Measurements from ENCODE around the gene ZNF608.

The ZNF608 gene

DNA sequence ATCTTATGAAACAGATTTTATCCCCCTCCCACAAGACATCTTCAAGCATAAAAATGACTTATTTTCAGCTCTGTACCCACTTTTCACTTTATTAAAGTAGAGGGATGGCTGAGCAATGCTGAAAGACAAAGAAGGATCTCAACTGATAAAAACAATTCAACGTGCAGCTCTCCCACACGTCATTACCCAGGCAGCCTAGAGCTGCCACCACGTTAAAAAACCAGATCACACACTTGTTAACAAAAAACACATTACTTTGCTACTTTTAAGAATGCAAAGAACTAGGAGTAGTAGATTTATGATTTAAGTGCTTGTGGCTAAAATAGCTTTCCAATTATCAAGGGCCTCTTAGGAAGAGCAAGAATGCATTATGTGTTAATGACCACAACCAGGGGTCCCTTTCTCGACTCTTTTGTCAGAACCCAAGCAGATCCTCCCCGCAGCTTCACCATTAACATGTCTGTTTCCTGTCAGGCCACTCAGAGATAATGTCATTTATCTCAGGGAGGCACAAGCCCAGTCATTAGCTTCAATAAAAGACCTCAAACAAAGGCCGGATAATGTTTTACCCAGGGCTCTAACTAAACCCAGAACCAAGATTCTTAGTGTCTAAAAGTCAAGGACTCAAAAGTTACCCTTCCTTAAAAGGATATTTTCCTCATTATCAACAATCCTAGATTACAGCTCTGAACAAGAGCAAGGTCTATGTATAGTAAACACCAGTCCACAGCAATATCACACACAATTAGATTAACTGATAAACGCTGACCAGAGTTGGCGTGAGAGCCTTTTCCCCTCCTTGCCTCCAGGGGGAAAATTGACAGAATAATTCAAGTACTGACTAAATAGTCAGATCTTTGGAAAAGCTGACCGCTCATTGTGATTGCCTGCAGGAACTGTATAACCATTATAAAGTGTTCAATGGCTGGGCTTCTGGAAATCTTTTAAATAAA, 7.5 kb downstream of the ZNF608 start:
- DNase-seq (ENCODE audit: low read depth) = no peak

GRCh38 chr5:124737651-124738050, 8.8 kb downstream of the ZNF608 start:
- no peak for DNase-seq (ENCODE audit: low read depth)

DNA sequence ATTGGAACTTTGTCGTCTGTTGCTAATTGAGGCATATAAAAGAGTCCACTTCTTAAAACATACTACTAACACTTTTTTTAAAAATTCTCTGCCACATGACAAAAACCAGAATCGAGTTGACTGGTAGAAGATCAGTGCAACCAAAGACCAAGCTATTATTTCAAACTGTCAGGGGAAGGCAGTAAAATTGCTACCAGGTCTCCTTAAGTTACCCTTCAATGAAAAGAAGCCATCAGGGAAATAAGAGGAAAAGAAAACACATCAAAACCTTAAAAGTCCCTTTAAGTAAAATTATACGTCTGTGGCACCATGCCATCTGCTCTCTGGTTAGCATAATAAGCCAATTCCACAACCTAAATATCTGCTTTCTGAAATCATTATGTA, 9.6 kb downstream of the ZNF608 start:
- DNase-seq (ENCODE audit: low read depth) = no peak

GRCh38 chr5:124736082-124736804, 10.2 kb downstream of the ZNF608 start:
- DNase-seq (ENCODE audit: low read depth) = no peak

DNA sequence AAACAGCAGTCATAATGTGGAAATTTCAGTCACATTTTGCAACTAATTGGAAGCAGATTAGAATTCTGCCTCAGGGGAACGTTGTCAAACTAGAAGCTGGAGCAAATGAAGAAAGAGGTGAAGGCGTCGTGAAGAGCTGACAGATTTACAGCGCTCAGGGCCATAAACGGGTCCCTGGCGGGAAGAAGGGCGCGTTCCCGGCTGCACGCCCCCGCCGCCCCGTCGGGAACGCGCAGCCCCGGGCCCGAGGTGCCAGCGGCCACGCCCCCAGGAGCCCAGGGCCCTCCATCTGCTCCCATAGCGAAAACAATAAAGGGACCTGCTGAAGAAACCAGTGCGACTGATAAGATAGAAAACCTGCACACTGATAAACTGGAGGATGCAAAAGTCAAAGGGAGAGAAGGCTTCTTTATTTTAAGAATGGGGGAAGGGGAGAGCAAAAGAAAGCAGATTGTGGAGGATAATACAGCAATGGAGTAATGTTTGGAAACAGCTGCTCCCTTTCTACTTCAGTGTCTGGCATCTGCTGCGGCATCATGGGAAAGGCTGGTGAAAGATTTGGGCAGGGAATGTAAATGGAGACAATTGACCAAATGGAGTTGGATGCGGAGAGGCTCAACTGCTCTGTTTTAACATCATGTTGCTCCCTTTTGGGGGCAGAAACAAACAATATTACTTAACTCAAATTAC, 11.1 kb downstream of the ZNF608 start:
- no peak for DNase-seq (ENCODE audit: low read depth)

- DNase-seq (ENCODE audit: low read depth) = no peak
These were observed 11.8 kb downstream of the ZNF608 start for GRCh38 chr5:124734574-124735168.

DNA sequence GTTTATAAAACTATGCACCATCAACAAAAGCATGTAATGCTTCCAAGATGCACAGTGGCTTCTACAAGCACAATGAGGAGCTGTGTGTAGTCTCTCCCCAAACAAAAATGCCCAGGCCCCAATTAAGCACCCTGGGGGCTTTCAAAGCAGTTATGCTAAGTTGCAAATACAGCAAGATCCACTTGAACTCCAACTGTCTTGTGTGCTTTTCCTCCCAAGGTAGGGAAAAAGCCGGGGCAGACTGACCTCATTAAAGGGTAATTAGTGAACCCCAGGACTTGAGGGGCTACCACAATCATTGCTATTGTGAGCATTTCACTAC, 13.1 kb downstream of the ZNF608 start:
- no peak for DNase-seq (ENCODE audit: low read depth)

DNA sequence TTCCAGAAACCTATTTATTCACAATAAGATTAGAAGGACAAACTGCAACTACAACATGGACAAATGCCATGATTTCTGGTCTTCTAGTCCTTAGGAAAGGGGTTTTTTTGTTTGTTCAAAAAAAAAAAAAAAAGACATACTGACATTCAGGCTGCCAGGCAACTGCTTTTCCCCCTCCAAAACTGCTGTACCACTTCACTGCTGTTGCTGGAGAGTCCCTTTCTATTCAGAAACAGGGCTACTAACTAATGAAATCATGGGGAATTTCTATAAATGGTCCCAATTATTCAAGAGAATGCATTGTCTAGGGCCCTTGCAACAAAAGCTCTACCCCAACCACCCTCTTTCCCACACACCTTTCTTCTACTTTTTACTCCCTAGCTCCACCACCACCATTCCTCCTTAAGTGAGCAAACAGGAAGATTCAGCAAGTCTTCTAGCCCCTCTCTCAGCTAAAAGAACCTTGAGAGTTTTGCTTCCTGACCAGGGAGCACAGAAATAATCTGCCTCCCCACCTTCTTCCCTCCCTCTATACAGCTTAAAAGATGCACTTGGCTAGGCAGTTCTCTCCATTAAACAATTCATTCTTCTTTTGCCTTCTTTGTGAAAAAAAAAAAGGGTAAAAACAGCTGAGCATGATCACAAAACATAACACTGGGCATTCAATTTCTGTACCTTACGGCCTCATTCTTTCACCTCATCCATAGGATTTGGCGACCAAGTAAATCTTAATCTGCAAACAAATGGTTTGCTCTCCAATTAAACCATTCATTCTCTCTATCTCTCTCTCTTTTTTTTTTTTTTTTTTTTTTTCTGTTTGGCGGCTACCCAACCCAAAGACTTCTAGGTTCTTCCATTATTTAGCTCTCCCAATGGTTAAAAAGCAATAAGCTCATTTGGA, 13.8 kb downstream of the ZNF608 start:
- DNase-seq (ENCODE audit: low read depth) = no peak

- no peak for DNase-seq (ENCODE audit: low read depth)
These were observed 16.1 kb downstream of the ZNF608 start for GRCh38 chr5:124730381-124730780.

- DNase-seq (ENCODE audit: low read depth) = no peak
These were observed 16.6 kb downstream of the ZNF608 start for GRCh38 chr5:124729720-124730359.

GRCh38 chr5:124728968-124729332, 17.5 kb downstream of the ZNF608 start:
- no peak for DNase-seq (ENCODE audit: low read depth)

DNA sequence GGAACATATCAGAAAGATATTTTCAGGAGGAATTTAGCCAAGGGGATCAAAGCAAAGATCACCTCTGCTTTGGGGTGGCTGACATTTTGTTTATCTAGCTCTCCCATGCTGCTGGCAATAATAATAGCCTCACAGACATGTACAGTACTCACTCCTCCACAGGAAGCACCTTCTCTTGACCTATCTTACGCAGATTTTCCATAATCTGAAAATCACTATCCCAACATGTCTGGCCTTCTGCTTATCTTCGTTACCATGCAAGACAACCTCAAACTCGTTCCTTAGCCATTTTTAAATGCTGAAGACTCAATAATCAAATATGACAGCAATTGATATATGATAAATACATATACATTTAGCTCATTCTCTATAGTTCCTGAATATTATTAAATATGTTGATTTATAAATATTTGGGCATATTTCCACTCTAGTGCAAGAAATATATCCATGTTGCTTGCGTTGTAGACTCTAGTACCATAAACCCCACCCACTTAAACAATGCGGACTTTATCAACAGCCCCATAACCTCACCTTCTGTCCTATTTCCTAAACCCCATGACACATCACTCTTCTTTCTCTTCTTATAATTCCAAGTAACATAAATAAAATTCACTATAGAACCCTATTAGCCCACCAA, 18.0 kb downstream of the ZNF608 start:
- DNase-seq (ENCODE audit: low read depth) = no peak

DNA sequence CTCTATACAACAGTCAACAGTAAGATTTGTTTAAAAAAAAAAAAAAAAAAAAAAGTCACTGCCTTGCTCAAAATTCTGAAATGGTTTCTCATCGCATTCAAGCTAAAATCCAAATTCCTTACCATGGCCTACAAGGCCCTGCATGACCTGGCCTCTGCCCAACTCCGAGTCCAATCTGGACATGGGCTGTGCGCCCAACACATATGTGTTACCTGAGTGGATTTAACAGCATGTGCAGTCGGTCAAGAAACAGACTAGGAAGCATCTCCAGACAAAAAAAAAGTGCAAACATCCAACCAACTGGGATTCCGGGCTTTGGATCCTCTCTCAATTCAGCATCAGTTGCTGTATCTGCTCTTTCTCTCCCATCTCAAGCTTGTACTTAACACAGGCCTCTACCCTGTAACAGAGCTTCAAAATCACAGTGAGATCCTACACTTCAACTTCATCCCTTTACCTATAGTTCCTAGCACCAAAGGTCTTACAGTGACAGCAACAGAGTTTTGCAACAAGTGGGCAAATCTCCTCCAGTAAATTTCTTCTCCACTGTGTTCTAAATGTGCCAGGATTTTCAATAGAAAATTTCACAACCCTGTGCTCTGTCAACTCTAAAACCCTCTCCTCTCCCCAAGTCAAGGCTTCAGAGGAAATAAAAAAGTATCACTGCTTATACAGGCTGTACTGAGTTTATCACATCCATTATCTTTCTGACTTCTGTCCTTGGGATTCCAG, 19.6 kb downstream of the ZNF608 start:
- DNase-seq (ENCODE audit: low read depth) = no peak

- DNase-seq (ENCODE audit: low read depth) = no peak
These were observed 20.7 kb downstream of the ZNF608 start for GRCh38 chr5:124725622-124726258.

DNA sequence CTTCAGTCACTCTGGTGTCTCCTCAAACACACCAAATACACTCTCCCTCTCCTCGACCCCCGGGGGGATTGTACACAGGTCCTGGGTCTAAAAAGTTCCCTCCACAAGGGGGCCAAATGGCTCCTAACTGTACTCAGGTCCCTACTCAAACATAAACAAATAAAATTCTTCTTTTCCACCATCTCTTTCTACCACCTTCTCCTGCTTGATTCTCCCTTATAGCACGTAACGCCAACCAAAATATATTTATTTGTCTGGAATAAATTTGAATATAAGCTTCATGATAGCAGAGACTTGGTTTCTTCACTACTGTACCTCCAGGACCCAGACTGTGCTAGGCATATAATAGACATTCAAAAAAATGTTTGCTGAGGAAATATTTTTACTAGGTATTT, 21.4 kb downstream of the ZNF608 start:
- DNase-seq (ENCODE audit: low read depth) = no peak

GRCh38 chr5:124724357-124725039, 21.9 kb downstream of the ZNF608 start:
- DNase-seq (ENCODE audit: low read depth) = no peak

DNA sequence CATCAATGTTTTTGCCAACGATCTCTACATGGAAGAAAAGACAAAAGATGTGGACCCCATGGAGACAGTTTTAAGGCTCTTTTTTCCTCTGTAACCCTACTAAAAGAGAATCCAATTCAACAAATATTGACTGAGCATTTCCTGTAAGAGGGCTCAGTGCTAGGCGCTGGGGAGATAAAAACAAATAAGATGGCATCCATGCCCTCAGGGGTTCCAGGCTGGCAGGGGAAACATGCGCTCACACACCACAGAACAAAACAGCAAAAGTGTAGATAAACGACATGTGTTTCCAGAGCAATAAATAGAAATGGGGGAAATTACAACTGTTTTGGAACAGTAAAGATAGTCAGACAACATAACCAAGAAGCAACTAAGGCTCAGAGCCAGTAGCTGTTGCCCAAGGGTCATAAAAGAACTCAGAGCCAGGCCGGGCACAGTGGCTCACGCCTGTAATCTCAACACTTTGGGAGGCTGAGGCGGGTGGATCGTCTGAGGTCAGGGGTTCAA, 25.2 kb downstream of the ZNF608 start:
- DNase-seq (ENCODE audit: low read depth) = no peak

DNA sequence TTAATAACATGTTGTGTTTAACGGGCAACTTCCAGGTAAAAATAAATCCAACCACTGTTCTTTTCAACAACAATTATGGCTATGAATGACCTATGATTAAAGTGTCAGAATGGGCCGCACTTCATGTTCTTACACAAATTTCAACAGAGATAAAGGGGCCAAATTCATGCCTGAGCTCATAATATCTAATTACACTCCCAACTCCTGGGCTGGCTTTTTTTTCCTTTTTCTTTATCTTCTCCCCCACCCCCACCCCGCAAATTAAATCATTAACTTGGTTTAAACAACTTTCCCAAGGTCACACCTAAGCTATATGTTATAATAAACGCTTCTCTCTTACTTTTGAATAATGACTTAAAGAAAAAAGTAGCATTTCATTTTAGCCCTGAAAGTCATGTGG, 25.8 kb downstream of the ZNF608 start:
- no peak for DNase-seq (ENCODE audit: low read depth)
